NCI-H1436 treated with DMSO at 0.1 percent for 48 hours (cell line): Measurements from ENCODE around the gene TNFAIP2.
A peak's percentile ranks its signal among the peaks of the same experiment; 100 is the strongest.

Experiments used
- DNase-seq: peaks from one replicate; lab custom pipeline; 2025; lab: John Stamatoyannopoulos, UW

Gene TNFAIP2

DNA sequence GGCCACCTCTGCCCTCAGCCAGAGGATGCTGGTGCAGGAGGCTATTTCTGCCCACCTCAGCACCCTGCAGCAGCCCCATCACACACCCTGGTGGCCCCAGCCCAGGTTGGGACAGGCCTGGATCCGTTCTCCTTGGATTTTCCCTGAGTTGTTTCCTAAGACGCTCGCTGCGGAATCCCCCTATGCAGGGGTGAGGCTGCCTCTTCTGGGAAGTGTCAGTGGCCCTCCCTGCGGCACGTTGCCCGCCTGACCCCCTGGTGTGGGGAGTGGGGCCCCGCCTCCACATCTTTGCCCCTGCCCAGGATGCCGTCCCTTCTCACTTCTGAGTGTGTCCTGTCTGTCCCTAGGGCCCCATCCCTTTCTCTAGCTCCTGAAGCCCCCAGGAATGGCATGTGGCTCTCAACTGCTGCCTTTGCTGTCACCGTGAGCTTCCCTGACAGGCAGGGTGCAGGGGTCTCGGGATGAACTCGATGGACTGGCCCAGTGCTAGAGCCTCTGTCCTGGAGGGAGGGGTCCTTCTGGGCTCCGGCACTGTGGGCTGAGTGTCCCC, 29.3 kb upstream of the TNFAIP2 start:
- DNase-seq: no peak

GRCh38 chr14:103094406-103095209, 28.7 kb upstream of the TNFAIP2 start, which contains the start of gene EXOC3L4:
TSS of gene EXOC3L4 (plus strand) at chr14:103094725. CDS start at chr14:103100220, 5,495 bp downstream.
- no peak for DNase-seq

GRCh38 chr14:103095210-103095778, 28.0 kb upstream of the TNFAIP2 start:
- DNase-seq: no peak

- DNase-seq: no peak
Measured at GRCh38 chr14:103096387-103096786, 26.9 kb upstream of the TNFAIP2 start.

GRCh38 chr14:103097244-103097993, 25.8 kb upstream of the TNFAIP2 start:
- DNase-seq: no peak

DNA sequence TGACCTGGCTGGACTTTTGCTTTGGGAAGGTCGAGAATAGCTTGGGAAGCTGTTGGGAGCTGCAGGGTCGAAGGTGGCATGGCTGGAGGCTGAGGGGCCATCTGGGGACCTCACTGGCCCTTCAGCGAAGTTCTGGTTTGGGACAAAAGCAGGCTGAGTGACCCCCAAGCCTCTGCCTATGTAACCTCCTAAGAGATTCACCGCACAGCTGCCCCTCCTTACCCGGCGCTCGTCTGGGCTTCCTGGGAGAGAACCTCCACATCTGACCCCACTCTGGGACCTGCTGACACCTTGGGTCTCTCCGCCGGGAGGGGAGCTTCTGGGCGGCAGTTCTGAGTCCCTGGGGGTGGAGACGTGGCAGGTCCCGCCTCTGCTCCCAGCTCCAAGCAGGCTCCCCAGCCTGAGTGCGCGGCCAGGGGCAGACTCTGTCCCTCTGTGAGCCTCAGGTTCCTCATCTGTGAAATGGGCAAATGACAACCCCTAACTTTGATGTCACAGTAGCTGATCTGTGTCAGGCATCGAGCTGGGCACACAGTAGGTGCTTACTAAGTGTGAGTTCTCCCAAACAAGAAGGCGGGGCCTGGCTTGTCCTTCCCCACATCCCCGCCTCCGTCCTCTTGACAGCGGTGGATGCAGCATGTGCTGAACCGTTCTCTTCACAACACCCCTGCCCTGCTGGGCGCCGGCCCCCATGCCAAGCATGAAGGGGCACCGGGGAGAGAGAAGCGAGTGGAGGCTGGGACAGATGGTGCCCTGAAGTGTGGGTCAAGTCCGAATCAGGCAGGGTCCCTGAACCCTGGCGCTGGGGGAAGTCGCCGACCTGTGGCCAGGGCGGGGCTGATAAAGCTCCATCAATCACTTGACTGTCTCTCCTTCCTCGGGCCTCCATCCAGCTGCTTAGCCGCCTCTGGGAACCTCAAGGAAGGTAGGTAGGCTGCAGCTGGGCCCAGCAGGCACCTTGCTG, 25.0 kb upstream of the TNFAIP2 start:
- no peak for DNase-seq

- DNase-seq: no peak
Measured at GRCh38 chr14:103099081-103099732, 24.1 kb upstream of the TNFAIP2 start.

DNA sequence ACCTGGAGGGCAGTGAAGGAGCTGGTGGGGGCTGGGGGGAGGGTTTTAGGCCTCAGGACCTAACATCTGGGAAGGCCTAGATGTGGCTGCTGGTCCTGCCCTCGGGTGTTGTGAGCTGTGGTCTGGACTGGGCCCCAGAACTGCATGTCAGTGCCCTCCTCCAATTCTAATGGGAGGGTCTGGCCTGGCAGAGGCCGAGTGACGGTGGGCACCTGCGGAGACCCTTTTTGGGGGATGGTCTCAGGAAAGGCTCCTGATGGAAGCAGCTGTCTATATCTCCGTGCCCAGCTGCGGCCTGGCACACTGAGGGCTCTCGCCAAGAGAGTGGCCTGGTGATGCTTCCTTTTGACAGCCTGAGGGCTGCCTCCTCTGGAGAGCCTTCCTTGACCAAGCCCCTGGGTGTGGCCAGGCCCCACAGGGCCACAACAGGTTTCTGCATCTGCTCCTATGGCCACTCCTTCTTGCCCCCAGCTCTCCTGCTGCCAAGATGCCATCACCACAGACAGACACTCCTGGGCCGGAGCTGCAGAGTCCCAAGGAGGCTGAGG, 23.5 kb upstream of the TNFAIP2 start:
- DNase-seq: no peak

- no peak for DNase-seq
Measured at GRCh38 chr14:103100281-103101121, 22.8 kb upstream of the TNFAIP2 start.

DNA sequence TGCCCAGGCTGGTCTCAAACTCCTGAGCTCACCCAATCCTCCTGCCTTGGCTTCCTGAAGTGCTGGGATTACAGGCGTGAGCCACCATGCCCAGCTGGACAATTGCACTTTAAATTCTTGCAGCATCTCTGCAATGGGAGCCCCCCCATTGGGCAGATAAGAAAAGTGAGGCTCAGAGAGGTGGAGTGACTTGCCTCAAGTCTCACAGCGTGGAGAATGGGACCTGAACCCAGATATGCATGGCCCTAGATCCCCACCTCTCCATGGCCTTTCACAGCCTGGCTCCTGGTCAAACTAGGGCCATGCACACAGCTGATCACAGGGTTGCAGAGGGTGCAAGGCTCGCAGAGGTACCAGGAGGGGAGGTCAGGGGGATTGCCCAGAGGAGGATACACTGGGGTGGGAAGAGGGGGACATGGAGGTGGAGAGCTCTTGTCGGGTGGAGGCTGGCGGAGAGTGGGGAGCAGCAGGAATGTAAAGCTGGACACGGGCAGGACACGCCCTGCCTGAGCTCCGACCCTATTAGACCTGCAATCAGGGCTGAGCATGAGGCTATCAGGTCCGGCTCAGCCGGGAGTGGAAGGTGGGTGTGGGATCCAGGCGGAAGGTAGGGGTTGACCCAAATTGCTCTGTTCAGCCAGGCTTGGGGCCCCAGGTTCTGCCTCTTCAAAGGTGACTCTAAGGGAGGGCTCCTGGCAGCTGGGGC, 21.9 kb upstream of the TNFAIP2 start:
- DNase-seq: no peak

DNA sequence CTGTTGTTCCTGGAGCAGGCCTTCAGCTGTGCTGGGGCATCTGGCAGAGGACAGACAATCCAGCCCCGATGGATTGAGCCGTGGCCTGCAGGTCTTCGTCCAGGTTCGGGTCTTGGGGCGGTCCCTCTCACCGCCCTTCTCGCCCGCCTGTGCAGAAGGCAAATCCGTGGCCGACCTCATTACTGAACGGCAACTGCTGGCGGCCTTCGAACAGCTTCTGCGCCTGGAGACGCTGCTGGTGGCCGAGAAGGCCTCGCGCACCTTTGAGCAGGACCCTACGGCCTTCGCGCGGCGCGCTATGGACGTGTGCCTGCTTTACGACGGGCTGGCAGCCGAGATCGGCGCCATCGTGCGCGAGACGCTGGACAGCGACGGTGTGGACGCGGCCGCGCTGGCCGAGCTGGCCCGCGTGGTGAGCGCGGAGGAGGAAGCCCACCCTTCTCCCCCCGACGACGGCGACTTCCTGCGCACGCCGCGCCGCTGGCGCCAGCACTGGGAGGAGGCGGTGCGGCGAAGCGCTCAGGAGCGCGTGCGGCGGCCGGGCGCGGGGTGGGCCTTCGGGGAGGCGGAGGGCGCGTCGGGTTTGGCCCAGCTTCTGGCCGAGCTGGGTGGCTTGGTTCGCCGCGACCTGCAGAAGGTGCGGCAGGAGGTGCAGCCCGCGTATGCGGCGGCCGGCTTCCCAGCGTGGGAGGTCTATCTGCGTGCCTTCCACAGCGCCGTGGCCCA, 21.1 kb upstream of the TNFAIP2 start:
- no peak for DNase-seq

- DNase-seq: no peak
Measured at GRCh38 chr14:103102689-103103260, 20.5 kb upstream of the TNFAIP2 start.

DNA sequence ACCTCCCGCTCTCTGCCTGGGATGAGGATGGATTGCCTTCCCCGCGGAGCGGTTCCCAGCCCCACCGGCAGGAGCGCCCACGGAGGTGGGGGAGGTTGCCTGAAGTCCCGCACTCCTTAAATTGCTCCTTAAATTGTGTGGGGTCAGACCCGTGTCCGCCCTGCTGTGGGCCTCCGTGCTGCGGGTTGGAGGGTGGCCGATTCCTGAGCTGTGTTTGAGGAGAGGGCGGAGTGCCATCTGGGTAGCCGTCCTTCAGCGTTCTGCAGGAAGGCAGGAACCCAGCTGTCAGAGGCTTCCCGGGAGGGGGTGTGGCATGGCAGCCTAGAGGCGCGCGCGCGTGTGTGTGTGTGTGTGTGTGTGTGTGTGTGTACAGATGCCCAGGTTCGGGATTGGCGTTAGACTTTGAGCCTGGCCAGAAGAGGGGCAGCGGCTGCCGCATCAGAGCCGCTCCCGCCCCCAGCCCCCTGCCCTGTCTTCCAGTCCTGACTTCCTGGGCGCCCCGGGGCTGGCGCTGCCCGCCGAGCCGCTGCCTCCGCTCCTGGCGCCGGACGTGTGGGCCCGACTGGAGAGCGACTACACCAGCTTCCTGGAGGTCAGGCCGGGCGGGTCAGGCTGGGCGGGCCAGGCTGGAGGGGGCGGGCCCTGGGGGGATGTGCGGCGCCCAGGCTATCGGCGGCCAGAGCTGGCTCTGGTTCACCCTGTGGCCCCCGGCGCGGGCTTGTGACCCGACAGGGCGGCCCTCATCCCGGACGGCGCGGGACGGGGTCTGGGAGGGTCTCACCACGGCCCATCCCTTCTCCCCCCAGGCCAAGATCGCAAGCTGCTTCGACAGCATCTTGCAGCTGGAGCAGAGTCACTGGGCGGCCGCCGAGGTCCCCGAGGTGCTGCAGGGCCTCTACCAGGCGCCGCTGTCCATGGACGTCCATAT, 19.5 kb upstream of the TNFAIP2 start:
- DNase-seq: no peak

GRCh38 chr14:103104389-103104653, 18.9 kb upstream of the TNFAIP2 start:
- DNase-seq: no peak

- no peak for DNase-seq
Measured at GRCh38 chr14:103104654-103105452, 18.4 kb upstream of the TNFAIP2 start.

DNA sequence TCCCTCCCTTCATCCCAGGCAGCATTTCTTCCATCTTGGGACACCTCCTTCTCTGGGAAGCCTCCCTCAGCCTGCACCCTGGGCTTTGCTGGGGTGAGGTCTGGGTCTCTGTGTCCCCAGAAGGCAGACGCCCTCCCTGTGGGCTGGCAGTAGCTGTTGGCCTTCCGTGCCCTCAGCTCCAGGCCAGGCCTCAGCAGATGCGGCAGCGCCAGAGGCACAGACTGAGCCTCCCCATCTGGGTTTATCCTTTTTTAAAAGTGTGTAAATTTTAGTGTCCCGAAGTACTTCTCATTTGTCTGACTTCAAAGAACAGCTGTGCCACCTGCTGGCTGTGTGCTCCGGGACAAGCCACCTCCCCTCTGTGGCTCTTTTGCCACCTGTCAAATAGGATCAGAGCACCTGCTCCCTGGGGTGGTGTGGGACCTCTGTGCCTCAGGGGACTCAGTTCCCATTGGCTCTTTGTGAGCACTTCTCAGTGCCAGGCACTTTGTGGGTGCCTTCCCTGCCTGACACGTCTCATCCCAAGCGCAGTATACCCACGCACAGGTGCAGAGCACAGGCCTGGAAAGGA, 17.6 kb upstream of the TNFAIP2 start:
- peak; percentile 80 for DNase-seq
